AG09309 (cell line): ENCODE measurements around the gene FGFR4.

Experiments
- DNase-seq: peaks from one replicate; pipeline ENCODE4 v3.0.0-alpha.2; 2010; ENCODE audit warnings: low read depth
- H3K4me3 ChIP-seq: 2 replicates; pipeline ENCODE4 v1.5.1; 2011; ENCODE audit warnings: mild to moderate bottlenecking, low read depth, low read length, moderate library complexity; ENCODE audit not compliant: control insufficient read depth
- TF ChIP-seq, protein P1 (sequence below): IDR thresholded peaks from 2 replicates; pipeline ENCODE4 v1.5.1; 2011; ENCODE audit warnings: mild to moderate bottlenecking, low read depth, low read length, inconsistent platforms; ENCODE audit not compliant: insufficient read depth, control insufficient read depth; ENCODE audit errors: missing control alignments

The FGFR4 gene

DNA sequence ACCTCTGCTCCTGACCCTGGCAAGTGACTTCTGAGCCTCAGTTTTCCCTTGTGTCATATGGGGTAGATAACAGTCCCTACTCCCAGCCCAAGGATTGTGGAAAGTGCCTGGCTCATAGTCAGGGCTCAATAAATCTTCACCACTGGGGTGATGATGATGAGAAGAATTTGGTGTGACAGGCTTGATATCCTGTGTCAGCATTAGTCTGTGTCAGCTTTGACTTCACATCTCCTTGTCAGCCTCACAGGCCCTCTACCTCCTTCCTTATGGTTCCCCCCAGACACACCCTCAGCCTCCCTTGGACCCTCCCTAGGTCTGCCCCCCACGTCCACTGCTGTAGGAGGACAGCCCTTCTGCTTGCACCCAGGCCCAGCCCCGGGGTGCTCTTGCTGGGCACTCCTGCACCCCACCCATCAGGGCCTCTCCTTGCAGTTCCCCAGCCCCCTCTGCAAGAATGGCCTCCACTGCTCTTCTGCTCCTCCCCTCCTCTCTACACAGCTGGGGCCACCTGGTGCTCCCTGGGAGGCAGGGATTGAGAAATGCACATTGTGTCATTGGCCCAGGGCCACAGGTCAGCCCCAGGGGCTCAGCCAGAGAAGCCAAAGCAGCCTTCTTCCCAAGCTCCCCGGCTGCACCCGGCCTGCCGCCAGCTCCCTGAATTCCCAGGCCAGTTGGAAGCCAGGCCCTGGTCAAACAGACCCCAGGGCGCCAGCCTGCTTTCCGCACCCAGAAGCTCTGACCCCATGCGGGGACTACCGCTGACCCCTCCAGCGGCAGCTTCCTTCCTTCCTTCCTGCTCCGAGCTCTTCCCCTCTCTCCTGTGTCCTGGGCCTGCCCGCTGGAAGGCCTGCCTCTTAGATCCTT lies 7.7 kb downstream of the FGFR4 start:
- no peak overlapping the region for H3K4me3 ChIP-seq
- no peak for DNase-seq
- TF ChIP-seq, protein P1, sequence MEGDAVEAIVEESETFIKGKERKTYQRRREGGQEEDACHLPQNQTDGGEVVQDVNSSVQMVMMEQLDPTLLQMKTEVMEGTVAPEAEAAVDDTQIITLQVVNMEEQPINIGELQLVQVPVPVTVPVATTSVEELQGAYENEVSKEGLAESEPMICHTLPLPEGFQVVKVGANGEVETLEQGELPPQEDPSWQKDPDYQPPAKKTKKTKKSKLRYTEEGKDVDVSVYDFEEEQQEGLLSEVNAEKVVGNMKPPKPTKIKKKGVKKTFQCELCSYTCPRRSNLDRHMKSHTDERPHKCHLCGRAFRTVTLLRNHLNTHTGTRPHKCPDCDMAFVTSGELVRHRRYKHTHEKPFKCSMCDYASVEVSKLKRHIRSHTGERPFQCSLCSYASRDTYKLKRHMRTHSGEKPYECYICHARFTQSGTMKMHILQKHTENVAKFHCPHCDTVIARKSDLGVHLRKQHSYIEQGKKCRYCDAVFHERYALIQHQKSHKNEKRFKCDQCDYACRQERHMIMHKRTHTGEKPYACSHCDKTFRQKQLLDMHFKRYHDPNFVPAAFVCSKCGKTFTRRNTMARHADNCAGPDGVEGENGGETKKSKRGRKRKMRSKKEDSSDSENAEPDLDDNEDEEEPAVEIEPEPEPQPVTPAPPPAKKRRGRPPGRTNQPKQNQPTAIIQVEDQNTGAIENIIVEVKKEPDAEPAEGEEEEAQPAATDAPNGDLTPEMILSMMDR, result no peak

DNA sequence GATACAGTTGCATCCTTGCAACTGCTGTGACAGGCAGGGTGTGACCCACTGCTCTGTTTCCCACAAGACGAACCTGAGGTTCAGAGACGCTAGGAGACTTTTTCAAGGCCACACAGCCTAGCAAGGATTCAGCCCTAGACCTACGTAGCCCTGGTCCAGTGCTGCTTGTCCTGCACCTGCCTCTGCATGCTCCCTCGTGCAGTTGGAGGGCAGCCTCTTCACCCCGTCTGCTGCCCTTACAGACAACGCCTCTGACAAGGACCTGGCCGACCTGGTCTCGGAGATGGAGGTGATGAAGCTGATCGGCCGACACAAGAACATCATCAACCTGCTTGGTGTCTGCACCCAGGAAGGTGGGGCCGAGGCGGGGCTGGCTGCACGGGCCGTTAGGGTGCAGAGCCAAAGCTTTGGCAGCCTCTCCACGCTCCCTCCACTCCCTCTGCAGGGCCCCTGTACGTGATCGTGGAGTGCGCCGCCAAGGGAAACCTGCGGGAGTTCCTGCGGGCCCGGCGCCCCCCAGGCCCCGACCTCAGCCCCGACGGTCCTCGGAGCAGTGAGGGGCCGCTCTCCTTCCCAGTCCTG lies 8.5 kb downstream of the FGFR4 start:
- TF ChIP-seq, protein P1, result no peak
- no peak for DNase-seq
- H3K4me3 ChIP-seq, result no peak overlapping the region

DNA sequence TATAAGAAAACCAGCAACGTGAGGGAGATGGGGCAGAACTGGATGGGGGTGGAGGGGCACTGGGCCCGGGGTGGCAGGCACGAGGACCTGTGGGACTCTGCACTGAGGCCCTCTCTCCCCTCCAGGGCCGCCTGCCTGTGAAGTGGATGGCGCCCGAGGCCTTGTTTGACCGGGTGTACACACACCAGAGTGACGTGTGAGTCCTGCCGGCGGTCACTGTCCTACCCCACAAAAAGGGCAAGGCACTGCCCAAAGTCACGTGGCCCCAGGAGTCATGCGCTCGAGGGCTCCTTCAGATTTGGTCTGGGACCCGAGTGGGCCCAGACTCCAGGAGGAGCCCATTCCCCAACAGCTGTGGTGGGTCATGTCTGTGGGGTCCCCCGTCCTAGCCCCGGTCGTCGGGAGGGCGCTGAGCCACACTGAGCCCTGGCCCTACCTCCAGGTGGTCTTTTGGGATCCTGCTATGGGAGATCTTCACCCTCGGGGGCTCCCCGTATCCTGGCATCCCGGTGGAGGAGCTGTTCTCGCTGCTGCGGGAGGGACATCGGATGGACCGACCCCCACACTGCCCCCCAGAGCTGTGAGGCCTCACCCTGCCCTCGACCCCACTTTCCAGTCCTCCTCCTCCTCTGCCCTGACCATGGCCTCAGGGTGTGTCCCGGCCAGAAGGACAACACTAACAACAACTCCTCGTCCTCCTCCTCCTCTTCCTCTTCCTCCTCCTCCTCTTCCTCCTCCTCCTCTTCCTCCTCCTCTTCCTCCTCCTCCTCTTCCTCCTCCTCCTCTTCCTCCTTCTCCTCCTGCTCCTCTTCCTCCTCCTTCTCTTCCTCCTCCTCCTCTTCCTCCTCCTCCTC lies 9.7 kb downstream of the FGFR4 start:
- H3K4me3 ChIP-seq, result no peak overlapping the region
- TF ChIP-seq, protein P1, result no peak
- no peak for DNase-seq

DNA sequence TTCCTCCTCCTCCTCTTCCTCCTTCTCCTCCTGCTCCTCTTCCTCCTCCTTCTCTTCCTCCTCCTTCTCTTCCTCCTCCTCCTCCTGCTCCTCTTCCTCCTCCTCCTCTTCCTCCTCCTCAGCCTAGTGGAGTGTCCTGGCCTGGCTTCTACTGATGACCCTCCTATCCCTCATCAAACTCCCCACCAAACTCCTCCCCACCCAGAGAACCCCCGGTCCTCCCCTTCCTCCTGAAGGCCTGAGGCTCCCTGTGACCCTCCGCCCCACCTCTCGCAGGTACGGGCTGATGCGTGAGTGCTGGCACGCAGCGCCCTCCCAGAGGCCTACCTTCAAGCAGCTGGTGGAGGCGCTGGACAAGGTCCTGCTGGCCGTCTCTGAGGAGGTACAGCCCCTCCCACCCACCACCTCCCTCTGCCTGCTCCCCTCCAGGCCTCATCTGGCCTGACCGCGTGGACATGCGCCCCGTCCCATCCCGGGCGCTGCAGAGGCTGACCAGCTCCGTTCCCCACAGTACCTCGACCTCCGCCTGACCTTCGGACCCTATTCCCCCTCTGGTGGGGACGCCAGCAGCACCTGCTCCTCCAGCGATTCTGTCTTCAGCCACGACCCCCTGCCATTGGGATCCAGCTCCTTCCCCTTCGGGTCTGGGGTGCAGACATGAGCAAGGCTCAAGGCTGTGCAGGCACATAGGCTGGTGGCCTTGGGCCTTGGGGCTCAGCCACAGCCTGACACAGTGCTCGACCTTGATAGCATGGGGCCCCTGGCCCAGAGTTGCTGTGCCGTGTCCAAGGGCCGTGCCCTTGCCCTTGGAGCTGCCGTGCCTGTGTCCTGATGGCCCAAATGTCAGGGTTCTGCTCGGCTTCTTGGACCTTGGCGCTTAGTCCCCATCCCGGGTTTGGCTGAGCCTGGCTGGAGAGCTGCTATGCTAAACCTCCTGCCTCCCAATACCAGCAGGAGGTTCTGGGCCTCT lies 10.6 kb downstream of the FGFR4 start:
- DNase-seq, result no peak
- TF ChIP-seq, protein P1, result no peak
- no peak overlapping the region for H3K4me3 ChIP-seq

DNA sequence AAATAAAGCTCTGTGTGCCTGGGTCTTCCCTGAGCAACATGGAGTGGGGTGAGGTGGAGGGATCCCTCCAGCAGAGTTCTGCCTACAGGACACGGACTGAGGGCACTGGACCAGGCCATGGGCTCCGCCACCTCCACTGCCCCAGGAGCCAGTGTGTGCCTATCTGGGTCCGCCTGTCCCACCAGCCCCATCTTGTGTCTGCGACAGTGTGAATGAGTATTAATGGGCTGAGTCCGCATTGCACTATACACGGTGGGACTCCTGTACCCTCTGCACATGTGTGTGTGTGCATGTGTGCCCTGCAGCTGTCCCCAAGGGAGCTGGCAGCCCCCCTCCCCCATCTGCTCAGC lies 11.4 kb downstream of the FGFR4 start:
- TF ChIP-seq, protein P1, result no peak
- DNase-seq, result no peak
- H3K4me3 ChIP-seq, result no peak overlapping the region
